AG10803 (cell line): Measurements from ENCODE around the gene LINGO1.

Experiments used
- DNase-seq: peaks from one replicate; pipeline ENCODE4 v3.0.0; 2010; ENCODE audit warnings: low read depth
- H3K4me3 ChIP-seq: 2 replicates; pipeline ENCODE4 v1.5.1; 2011; ENCODE audit warnings: mild to moderate bottlenecking, low read length, control low read depth
- CTCF ChIP-seq: conservative IDR thresholded peaks from 2 replicates; pipeline ENCODE4 v1.5.1; 2011; ENCODE audit warnings: mild to moderate bottlenecking, low read length, control low read depth, inconsistent platforms

The LINGO1 gene

GRCh38 chr15:77596821-77597803 is 35.6 kb downstream of the LINGO1 start:
- DNase-seq, result no peak
- TF ChIP-seq CTCF, result no peak
- no peak overlapping the region for H3K4me3 ChIP-seq

- no peak overlapping the region for H3K4me3 ChIP-seq
- no peak for TF ChIP-seq CTCF
- no peak for DNase-seq
Observed at GRCh38 chr15:77595231-77595630, 37.5 kb downstream of the LINGO1 start.

- no peak for DNase-seq
- no peak overlapping the region for H3K4me3 ChIP-seq
- TF ChIP-seq CTCF, result no peak
Observed at GRCh38 chr15:77592758-77593157, 40.0 kb downstream of the LINGO1 start.

- TF ChIP-seq CTCF, result no peak
- H3K4me3 ChIP-seq, result no peak overlapping the region
- no peak for DNase-seq
Observed at GRCh38 chr15:77591968-77592613, 40.6 kb downstream of the LINGO1 start.

- H3K4me3 ChIP-seq, result no peak overlapping the region
- no peak for DNase-seq
- TF ChIP-seq CTCF, result no peak
Observed at GRCh38 chr15:77589839-77590238, 42.9 kb downstream of the LINGO1 start.

GRCh38 chr15:77588126-77588525 is 44.6 kb downstream of the LINGO1 start:
- DNase-seq, result no peak
- TF ChIP-seq CTCF, result no peak
- H3K4me3 ChIP-seq, result no peak overlapping the region
